Peyer's patch (tissue), 4 donors: ENCODE results near the gene SPATA6.

ENCODE experiments used
- POLR2A ChIP-seq, 2 donors: fragments of 450-650 bp; IDR thresholded peaks; one replicate each; pipeline ENCODE4 v1.5.1; 2017; ENCODE audit warnings: antibody characterized with exemption in 2 of 2, mild to moderate bottlenecking in 2 of 2, moderate library complexity in 2 of 2
- TF ChIP-seq, protein P1 (sequence below), 6 experiments: fragments of 450-650 bp in 4 of 6; fragments of 200-600 bp in 2 of 6; sonication (generic) in 1 of 6; IDR thresholded peaks; one replicate each; pipeline ENCODE4 v1.5.1; 2017 to 2019; ENCODE audit warnings: antibody characterized with exemption in 6 of 6, mild to moderate bottlenecking in 3 of 6, moderate library complexity in 1 of 6

DNA sequence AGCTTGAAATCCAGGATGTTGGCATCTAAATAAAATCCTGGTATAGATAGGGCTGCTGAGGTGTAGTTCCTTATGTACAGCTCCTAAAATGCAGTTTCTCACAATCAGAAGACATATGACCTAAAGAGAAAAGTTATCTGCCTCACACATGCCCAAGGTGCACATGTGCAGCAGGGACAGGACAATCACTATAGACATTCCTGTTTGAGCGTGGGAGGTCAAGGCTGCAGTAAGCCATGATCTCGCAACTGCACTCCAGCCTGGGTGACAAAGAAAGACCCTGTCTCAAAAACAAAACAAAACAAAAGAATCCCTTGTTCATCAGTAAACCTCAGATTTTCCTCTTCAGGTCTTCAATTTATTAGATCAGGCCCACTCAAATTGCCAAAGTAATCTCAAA lies 66.1 kb downstream of the SPATA6 start:
- TF ChIP-seq, protein P1, sequence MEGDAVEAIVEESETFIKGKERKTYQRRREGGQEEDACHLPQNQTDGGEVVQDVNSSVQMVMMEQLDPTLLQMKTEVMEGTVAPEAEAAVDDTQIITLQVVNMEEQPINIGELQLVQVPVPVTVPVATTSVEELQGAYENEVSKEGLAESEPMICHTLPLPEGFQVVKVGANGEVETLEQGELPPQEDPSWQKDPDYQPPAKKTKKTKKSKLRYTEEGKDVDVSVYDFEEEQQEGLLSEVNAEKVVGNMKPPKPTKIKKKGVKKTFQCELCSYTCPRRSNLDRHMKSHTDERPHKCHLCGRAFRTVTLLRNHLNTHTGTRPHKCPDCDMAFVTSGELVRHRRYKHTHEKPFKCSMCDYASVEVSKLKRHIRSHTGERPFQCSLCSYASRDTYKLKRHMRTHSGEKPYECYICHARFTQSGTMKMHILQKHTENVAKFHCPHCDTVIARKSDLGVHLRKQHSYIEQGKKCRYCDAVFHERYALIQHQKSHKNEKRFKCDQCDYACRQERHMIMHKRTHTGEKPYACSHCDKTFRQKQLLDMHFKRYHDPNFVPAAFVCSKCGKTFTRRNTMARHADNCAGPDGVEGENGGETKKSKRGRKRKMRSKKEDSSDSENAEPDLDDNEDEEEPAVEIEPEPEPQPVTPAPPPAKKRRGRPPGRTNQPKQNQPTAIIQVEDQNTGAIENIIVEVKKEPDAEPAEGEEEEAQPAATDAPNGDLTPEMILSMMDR (IDR thresholded peaks at IDR 0.05) = no peak
- TF ChIP-seq POLR2A (IDR thresholded peaks at IDR 0.05) = no peak
